Measurements from ENCODE around the gene MYBBP1A.
A peak's percentile ranks its signal among the peaks of the same experiment; 100 is the strongest.

MYBBP1A gene

GRCh38 chr17:4541328-4542002 is 13.7 kb downstream of the MYBBP1A start:
- H3K4me1 ChIP-seq (ENCODE audit: control insufficient read depth, insufficient read depth, low read length), result no peaks in the 10 kb centered on the region
- no peak overlapping the region for H3K9ac ChIP-seq (ENCODE audit: low read length)
- peak overlapping the region; percentile 14 for H3K27ac ChIP-seq (ENCODE audit: low read depth, low read length)
- H3K36me3 ChIP-seq (ENCODE audit: control insufficient read depth, insufficient read depth, low read length), result peaks cover 23% of the 10 kb centered on the region
- no peaks in the 10 kb centered on the region for H3K27me3 ChIP-seq (ENCODE audit: control insufficient read depth, insufficient read depth, low read length)
- no peak overlapping the region for H3K4me3 ChIP-seq (ENCODE audit: low read length)

- Histone ChIP-seq H3K9ac (ENCODE audit: low read length) (no peak overlapping the region), H3K27ac (ENCODE audit: low read depth, low read length) (no peak overlapping the region), H3K27me3 (ENCODE audit: control insufficient read depth, insufficient read depth, low read length) (no peaks in the 10 kb centered on the region), H3K4me3 (ENCODE audit: low read length) (no peak overlapping the region), H3K36me3 (ENCODE audit: control insufficient read depth, insufficient read depth, low read length) (peaks cover 22% of the 10 kb centered on the region), H3K4me1 (ENCODE audit: control insufficient read depth, insufficient read depth, low read length) (no peaks in the 10 kb centered on the region)
Measured at GRCh38 chr17:4540687-4541327, 14.4 kb downstream of the MYBBP1A start.

- no peak overlapping the region for H3K4me3 ChIP-seq (ENCODE audit: low read length)
- no peaks in the 10 kb centered on the region for H3K27me3 ChIP-seq (ENCODE audit: control insufficient read depth, insufficient read depth, low read length)
- H3K4me1 ChIP-seq (ENCODE audit: control insufficient read depth, insufficient read depth, low read length), result no peaks in the 10 kb centered on the region
- peaks cover 22% of the 10 kb centered on the region for H3K36me3 ChIP-seq (ENCODE audit: control insufficient read depth, insufficient read depth, low read length)
- H3K27ac ChIP-seq (ENCODE audit: low read depth, low read length), result no peak overlapping the region
- no peak overlapping the region for H3K9ac ChIP-seq (ENCODE audit: low read length)
Measured at GRCh38 chr17:4540224-4540651, 14.9 kb downstream of the MYBBP1A start.

- H3K27me3 ChIP-seq (ENCODE audit: control insufficient read depth, insufficient read depth, low read length), result no peaks in the 10 kb centered on the region
- H3K9ac ChIP-seq (ENCODE audit: low read length), result no peak overlapping the region
- no peaks in the 10 kb centered on the region for H3K4me1 ChIP-seq (ENCODE audit: control insufficient read depth, insufficient read depth, low read length)
- H3K4me3 ChIP-seq (ENCODE audit: low read length), result no peak overlapping the region
- H3K27ac ChIP-seq (ENCODE audit: low read depth, low read length), result no peak overlapping the region
- H3K36me3 ChIP-seq (ENCODE audit: control insufficient read depth, insufficient read depth, low read length), result peaks cover 22% of the 10 kb centered on the region
Measured at GRCh38 chr17:4539576-4540223, 15.5 kb downstream of the MYBBP1A start.

GRCh38 chr17:4539025-4539424 is 16.2 kb downstream of the MYBBP1A start:
- Histone ChIP-seq H3K4me1 (ENCODE audit: control insufficient read depth, insufficient read depth, low read length) (no peaks in the 10 kb centered on the region), H3K27ac (ENCODE audit: low read depth, low read length) (no peak overlapping the region), H3K36me3 (ENCODE audit: control insufficient read depth, insufficient read depth, low read length) (peaks cover 22% of the 10 kb centered on the region), H3K9ac (ENCODE audit: low read length) (no peak overlapping the region), H3K27me3 (ENCODE audit: control insufficient read depth, insufficient read depth, low read length) (no peaks in the 10 kb centered on the region), H3K4me3 (ENCODE audit: low read length) (no peak overlapping the region)

GRCh38 chr17:4538236-4539002 is 16.8 kb downstream of the MYBBP1A start:
- Histone ChIP-seq H3K4me3 (ENCODE audit: low read length) (no peak overlapping the region), H3K9ac (ENCODE audit: low read length) (no peak overlapping the region), H3K27ac (ENCODE audit: low read depth, low read length) (no peak overlapping the region), H3K4me1 (ENCODE audit: control insufficient read depth, insufficient read depth, low read length) (no peaks in the 10 kb centered on the region), H3K36me3 (ENCODE audit: control insufficient read depth, insufficient read depth, low read length) (peaks cover 22% of the 10 kb centered on the region), H3K27me3 (ENCODE audit: control insufficient read depth, insufficient read depth, low read length) (no peaks in the 10 kb centered on the region)

GRCh38 chr17:4537451-4538235 is 17.5 kb downstream of the MYBBP1A start:
- Histone ChIP-seq H3K36me3 (ENCODE audit: control insufficient read depth, insufficient read depth, low read length) (peaks cover 20% of the 10 kb centered on the region), H3K9ac (ENCODE audit: low read length) (no peak overlapping the region), H3K27me3 (ENCODE audit: control insufficient read depth, insufficient read depth, low read length) (no peaks in the 10 kb centered on the region), H3K4me3 (ENCODE audit: low read length) (no peak overlapping the region), H3K27ac (ENCODE audit: low read depth, low read length) (no peak overlapping the region), H3K4me1 (ENCODE audit: control insufficient read depth, insufficient read depth, low read length) (no peaks in the 10 kb centered on the region)

- no peaks in the 10 kb centered on the region for H3K4me1 ChIP-seq (ENCODE audit: control insufficient read depth, insufficient read depth, low read length)
- no peaks in the 10 kb centered on the region for H3K27me3 ChIP-seq (ENCODE audit: control insufficient read depth, insufficient read depth, low read length)
- peaks cover 13% of the 10 kb centered on the region for H3K36me3 ChIP-seq (ENCODE audit: control insufficient read depth, insufficient read depth, low read length)
- no peak overlapping the region for H3K27ac ChIP-seq (ENCODE audit: low read depth, low read length)
- no peak overlapping the region for H3K4me3 ChIP-seq (ENCODE audit: low read length)
- H3K9ac ChIP-seq (ENCODE audit: low read length), result no peak overlapping the region
Measured at GRCh38 chr17:4536742-4537411, 18.3 kb downstream of the MYBBP1A start.

GRCh38 chr17:4536259-4536741 is 18.9 kb downstream of the MYBBP1A start:
- Histone ChIP-seq H3K4me1 (ENCODE audit: control insufficient read depth, insufficient read depth, low read length) (no peaks in the 10 kb centered on the region), H3K9ac (ENCODE audit: low read length) (no peak overlapping the region), H3K27ac (ENCODE audit: low read depth, low read length) (no peak overlapping the region), H3K4me3 (ENCODE audit: low read length) (no peak overlapping the region), H3K36me3 (ENCODE audit: control insufficient read depth, insufficient read depth, low read length) (peaks cover 7% of the 10 kb centered on the region), H3K27me3 (ENCODE audit: control insufficient read depth, insufficient read depth, low read length) (no peaks in the 10 kb centered on the region)

GRCh38 chr17:4535667-4536258 is 19.4 kb downstream of the MYBBP1A start:
- Histone ChIP-seq H3K27ac (ENCODE audit: low read depth, low read length) (no peak overlapping the region), H3K4me3 (ENCODE audit: low read length) (no peak overlapping the region), H3K27me3 (ENCODE audit: control insufficient read depth, insufficient read depth, low read length) (no peaks in the 10 kb centered on the region), H3K36me3 (ENCODE audit: control insufficient read depth, insufficient read depth, low read length) (peaks cover 4% of the 10 kb centered on the region), H3K4me1 (ENCODE audit: control insufficient read depth, insufficient read depth, low read length) (no peaks in the 10 kb centered on the region), H3K9ac (ENCODE audit: low read length) (no peak overlapping the region)
